Dermis blood vessel endothelial cell (primary cell): ENCODE data around the gene TYW3. TPM values are rescaled to one million over a fixed set of nuclear protein-coding genes. Genes with fewer than 3 reads are reported as not detected.

Experiments used
- DNase-seq: peaks from one replicate; pipeline ENCODE4 v3.0.0; 2010
- total RNA-seq: library from RNA; depleted of rRNA; stranded (reverse); fragments of >200 nt; gene quantifications from 2 replicates; pipeline ENCODE4 v1.2.3, GENCODE V29; 2014

TYW3 gene
- total RNA-seq, 1 donor from 2014 or later: 10.7 TPM

DNA sequence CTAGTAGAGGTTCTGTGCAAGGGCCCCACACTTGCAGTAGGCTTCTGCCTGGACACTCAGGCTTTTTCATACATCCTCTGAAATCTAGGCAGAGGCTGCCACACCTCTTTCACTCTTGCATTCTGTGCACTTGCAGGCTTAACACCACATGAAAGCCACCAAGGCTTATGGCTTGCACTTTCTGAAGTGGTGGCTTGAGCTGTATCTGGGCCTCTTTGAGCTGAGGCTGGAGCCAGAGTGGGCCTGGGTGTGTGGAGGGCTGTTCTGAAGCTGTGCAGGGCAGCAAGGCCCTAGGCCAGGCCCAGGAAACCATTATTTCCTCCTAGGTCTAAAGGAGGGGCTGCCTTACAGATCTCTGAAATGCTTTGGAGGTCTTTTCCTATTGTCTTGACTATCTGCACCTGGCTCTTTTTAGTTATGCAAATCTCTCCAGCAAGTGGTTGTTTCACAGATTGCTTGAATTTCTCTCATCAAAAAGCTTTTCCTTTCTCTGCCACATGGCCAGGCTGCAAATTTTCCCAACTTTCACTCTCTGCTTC is 66.2 kb downstream of the TYW3 start:
- DNase-seq: no peak

DNA sequence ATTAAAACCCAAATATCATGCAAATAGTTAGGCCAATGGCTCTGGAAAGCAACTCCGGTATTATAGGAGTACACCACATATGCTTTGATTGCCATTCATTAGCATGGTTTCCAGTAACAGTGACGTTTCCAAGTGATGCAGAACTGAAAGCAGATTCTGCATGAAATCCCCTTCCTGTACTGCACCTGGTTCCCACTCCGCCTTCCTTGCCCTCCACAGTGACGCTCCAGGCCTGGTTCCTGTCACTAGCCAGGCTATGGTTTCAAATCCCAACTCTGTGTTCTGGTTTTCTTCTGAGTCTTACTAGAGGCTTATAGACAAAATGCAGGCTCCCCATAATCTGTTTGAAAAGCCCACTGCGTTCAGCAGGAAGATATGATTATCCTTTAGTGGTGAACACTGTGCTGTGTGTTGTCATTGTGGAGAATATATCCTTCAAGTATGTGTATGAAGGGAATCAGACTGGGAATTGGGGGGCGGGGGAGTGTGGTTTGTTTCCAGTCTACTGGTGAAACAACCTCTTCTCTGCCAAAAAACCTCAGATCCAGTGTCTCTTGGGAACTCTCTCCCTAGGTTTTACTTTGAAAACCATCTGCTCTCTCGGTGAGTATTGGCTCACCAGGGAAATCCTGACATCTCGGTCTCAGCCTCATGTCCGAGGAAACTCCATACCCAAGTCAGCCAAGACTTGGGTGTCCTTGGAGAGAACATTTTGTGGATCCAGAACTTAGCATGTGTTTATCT is 78.7 kb downstream of the TYW3 start:
- no peak for DNase-seq

DNA sequence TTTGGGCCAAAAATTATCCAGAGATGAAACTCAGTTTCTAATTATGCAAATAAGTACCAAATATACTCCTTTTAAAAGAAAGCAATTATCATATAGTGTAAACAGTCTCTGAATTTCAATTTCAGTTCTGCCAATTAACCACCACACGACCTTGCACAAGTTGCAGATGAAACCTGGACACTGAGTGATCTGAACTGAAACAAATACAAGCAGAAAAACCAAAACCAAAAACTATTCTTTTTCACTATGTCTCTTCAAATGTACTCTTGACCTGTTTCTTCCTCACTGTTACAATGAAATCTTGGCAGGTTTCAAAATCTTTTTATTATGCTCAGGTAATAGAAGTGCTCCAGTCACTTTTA is 79.2 kb downstream of the TYW3 start:
- DNase-seq: no peak

Other genes with a start within 250 kb of the TYW3 start
- gene LRRC53, start 220.5 kb upstream of the TYW3 start, total RNA-seq: not detected in 2 replicates
- gene ERICH3, start 59.4 kb upstream of the TYW3 start, total RNA-seq: under 0.01 TPM in 1 of 2 replicates, not detected in the other
- gene CRYZ, start 102 bp upstream of the TYW3 start, total RNA-seq: 33.3 and 33.4 TPM in 2 replicates